Stimulated activated CD4-positive, alpha-beta T cell treated with anti-CD3 and anti-CD28 coated beads, TNF-alpha, amount 100 ng/mL, for 4 hours (primary cell): ENCODE data around the gene SEMA3C.

Experiments
- DNase-seq, 3 experiments: peaks; one replicate each; pipeline ENCODE4 v3.0.0-alpha.2; 2020; ENCODE audit warnings: low read depth in 3 of 3

Gene SEMA3C

GRCh38 chr7:80918909-80919721 lies at the start of gene SEMA3C:
SEMA3C (minus strand) TSS chr7:80919051; CDS start chr7:80916781, 2,270 bp downstream.
- no peak for DNase-seq

GRCh38 chr7:80968606-80969005 lies 49.8 kb upstream of the SEMA3C start:
- no peak for DNase-seq

- no peak for DNase-seq
Observed at GRCh38 chr7:80967917-80968297, 49.1 kb upstream of the SEMA3C start.

- DNase-seq, result no peak
Observed at GRCh38 chr7:80967071-80967916, 48.4 kb upstream of the SEMA3C start.

- no peak for DNase-seq
Observed at GRCh38 chr7:80960244-80960795, 41.5 kb upstream of the SEMA3C start.

- DNase-seq, result no peak
Observed at GRCh38 chr7:80957226-80957777, 38.5 kb upstream of the SEMA3C start.

GRCh38 chr7:80954191-80954590 lies 35.3 kb upstream of the SEMA3C start:
- no peak for DNase-seq

- DNase-seq, result no peak
Observed at GRCh38 chr7:80950550-80950967, 31.7 kb upstream of the SEMA3C start.

- DNase-seq, result no peak
Observed at GRCh38 chr7:80949449-80949848, 30.6 kb upstream of the SEMA3C start.

- no peak for DNase-seq
Observed at GRCh38 chr7:80946858-80947257, 28.0 kb upstream of the SEMA3C start.

GRCh38 chr7:80945976-80946375 lies 27.1 kb upstream of the SEMA3C start:
- no peak for DNase-seq

- no peak for DNase-seq
Observed at GRCh38 chr7:80943342-80943741, 24.5 kb upstream of the SEMA3C start.

GRCh38 chr7:80942261-80943041 lies 23.6 kb upstream of the SEMA3C start:
- DNase-seq, result no peak

GRCh38 chr7:80941208-80941758 lies 22.4 kb upstream of the SEMA3C start:
- DNase-seq, result no peak

GRCh38 chr7:80940539-80941207 lies 21.8 kb upstream of the SEMA3C start:
- DNase-seq, result no peak

- no peak for DNase-seq
Observed at GRCh38 chr7:80937336-80937735, 18.5 kb upstream of the SEMA3C start.

GRCh38 chr7:80935991-80936780 lies 17.3 kb upstream of the SEMA3C start:
- no peak for DNase-seq

- no peak for DNase-seq
Observed at GRCh38 chr7:80934321-80934720, 15.5 kb upstream of the SEMA3C start.

- no peak for DNase-seq
Observed at GRCh38 chr7:80932536-80932935, 13.7 kb upstream of the SEMA3C start.

- no peak for DNase-seq
Observed at GRCh38 chr7:80929619-80930018, 10.8 kb upstream of the SEMA3C start.
